ENCODE data around the gene BAAT.
A peak's percentile ranks its signal among the peaks of the same experiment; 100 is the strongest.

The BAAT gene

DNA sequence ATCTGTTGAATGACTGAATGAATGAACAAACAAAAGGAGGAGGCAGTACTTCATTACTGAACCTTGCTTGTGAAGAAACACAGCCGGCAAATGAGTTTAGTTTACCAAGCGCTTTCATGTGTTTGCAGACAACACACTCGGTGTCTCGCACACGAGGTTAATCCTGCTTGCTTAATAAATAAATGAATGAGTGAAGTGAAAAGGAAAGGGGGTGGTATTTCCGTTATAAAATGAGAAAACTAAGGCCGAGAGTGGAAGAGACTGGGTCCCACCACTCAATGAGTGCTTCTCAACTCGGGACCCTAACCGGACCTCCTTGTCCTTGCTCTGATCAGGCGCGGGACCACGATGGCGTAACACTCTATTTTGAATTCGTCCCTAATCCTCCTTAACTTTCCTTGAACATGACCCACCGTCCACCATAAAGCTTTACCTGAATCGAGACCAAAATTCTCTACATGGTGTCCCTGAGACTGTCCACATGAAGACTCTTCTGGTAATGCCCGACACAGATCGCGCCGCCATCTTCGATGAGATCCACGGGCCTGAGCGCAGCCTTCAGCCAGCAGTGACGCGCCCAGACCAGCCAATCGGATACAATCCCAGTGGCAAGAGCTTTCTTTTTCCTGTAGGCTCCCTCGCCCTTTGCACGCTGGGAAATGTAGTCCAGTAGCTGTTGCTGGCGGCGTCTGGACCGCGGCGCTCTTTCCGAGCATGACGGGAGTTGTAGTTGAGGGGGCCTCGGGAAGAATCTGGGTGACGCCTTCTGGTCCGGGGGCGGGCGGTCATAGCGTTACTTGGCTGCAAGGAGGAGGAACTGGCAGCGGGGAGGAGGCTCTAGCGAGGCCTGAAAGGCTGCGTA, 13.5 kb upstream of the BAAT start, which contains the start of the genes MRPL50 and ZNF189:
Gene MRPL50 (minus strand): TSS at position 551 of the 862 bp plus-strand sequence. CDS start 26 bp downstream, at position 525.
Gene ZNF189 (plus strand): TSS at position 784 of the 862 bp plus-strand sequence. CDS start 306 bp downstream, outside the sequence.
- DNase-seq (ENCODE audit: low read depth) = peak; percentile 97

DNA sequence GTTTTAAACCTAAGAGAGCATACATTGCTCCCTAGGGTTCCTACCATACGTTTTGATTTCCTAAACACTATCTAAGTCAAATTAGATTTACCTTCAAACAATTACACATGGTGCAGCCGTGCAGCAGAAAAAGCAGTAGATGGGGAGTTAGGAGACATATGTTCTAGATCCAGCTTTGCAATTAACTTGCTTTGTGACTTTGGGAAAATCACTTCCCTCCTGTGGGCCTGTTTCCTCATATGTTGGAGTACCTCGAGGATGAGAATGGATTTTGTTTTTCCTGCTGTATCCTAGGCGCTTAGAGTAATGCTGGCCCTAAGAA, 12.9 kb upstream of the BAAT start:
- no peak for DNase-seq (ENCODE audit: low read depth)

DNA sequence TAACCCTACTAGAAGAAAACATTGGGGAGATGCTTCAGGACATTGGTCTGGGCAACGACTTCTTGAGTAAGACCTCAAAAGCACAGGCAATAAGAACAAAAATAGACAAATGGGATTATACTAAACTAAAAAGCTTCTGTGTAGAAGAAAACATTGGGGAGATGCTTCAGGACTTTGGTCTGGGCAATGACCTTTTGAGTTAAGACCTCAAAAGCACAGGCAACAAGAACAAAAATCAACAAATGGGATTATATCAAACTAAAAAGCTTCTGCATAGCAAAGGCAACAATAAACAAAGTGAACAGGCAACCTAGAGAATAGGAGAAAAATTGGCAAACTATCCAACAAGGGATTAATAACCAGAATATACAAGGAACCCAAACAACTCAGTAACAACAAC, 9.9 kb upstream of the BAAT start:
- DNase-seq (ENCODE audit: low read depth) = no peak

DNA sequence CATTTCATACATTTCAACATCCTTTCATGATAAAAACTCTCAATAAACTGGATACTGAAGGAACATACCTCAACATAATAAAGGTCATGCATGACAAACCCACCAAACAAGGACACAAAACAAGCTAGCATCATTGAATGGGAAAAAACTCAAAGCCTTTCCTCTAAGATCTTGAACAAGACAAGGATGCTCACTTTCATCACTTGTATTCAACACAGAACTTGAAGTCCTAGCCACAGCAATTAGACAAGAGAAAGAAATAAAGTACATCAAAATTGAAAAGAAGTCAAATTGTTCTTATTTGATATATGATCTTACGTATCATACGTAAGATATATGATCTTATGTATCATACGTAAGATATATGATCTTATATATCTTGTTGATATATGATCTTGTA, 8.3 kb upstream of the BAAT start:
- no peak for DNase-seq (ENCODE audit: low read depth)

DNA sequence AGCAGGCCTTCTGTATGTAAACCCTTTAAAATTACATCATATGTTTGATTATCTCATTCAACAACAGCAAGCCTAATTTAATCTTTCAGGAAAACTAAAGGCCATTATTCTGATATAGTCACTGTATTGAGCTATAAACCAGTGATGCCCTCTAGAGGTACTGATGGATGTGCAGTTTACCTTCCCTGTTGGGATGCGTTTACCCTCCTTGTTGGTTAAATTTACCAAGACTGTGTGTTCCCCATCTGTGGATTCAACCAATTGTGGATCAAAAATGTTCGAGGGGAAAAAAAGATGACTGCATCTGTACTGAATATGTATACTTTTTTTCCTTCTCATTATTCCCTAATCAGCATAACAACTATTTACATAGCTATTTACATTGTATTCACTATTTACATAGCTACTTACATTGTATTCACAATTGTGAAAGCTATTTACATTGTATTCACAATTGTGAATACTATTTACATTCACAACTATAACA, 3.7 kb upstream of the BAAT start:
- DNase-seq (ENCODE audit: low read depth) = no peak

DNA sequence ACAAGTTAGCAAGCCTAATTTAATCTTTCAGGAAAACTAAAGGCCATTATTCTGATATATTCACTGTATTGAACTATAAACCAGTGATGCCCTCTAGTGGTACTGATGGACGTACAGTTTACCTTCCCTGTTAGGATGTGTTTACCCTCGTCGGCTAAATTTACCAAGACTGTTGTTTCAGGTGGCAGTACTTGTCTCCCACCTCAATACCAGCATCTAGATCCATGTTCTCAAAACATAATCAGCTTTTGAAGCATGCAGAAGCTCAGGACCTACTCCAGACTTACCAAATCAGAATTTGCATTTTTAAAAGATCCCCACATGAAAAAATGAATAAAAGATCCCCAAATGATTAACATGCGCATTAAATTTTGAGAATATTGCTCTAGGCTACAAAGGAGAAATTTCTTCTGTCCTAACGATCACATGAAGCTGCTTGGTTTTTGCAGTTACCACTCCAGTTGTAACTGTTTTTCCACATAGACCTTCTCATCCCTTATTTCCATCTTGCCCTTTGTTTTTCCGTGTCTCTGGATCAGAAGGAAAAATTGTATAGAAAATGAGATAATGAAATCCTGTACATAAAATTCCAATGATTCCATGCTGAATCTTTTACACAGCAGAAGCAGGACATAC, 3.2 kb upstream of the BAAT start:
- no peak for DNase-seq (ENCODE audit: low read depth)

DNA sequence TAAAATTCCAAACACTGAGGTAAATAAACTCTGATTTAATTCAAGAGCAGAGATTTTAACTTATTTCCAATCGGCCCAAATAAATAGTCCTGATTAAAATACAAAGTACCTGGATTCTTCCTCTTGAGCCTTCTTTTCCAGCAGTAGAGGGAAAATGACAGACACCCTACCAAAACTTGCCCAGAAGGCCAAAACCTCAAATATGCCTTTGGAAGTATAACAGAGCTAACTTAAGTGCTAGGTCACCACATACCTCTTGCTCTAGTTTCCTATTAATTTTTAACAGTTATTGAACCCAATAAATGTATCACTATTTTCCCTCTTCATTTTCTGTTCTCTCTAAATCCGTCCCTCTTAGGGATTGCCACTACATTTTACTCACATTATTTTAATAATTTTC, 1.4 kb downstream of the BAAT start:
- no peak for DNase-seq (ENCODE audit: low read depth)

DNA sequence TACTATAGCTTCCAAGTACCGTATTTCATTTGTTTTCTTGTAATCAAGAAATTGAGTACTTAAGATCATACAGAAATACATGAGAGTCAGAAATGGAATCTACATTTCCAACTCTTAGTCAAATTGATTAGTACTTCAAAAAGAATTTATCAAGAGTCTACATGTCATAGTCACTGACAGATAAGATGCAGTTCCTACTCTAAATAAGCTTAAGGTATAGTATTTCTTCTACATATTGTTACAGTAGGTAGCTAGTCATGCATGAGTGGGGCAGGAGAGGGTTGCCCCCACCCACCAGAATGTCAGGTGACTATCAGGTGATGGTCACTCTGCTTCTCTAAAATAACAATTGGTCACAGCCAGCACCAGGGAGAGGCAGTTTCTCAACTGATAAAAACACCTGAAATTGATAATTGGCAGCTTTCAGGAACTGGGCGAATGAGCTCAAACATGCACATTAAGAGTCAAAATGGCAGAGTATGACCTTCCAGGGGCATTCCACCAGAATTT, 2.9 kb downstream of the BAAT start:
- DNase-seq (ENCODE audit: low read depth) = no peak

DNA sequence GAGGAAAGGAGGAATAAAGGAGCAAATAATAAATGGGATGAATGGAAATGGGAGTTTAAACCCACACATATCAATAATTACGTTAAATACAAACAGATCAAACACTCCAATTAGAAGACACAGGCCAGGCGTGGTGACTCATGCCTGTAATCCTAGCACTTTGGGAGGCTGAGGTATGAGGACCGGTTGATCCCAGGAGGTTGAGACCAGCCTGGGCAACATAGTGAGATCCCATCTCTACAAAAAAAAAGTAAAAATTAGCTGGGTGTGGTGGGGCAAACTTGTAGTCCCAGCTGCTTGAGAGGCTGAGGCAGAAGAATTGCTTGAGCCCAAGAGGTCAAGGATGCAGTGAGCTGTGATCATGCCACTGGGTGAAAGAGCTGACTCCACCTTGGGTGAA, 3.7 kb downstream of the BAAT start:
- DNase-seq (ENCODE audit: low read depth) = no peak

DNA sequence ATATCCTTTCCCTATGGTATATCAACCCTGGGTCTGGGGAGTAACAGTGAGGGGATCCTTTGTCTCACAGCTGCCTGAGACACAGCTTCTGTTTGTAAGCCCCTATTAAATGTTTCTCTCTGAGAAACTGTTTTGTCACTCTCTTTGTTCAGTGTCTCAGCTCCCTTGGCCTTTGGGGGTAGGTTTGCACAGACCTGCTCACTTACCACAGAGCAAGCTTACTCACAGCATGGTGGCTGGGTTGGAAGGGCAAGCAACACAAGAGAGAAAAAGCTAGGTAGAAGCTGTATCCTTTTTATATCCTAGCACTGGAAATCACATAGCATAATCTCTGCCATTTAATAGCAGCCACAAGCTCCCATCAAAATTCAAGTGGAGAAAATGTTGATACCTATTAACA, 4.5 kb downstream of the BAAT start:
- DNase-seq (ENCODE audit: low read depth) = no peak

DNA sequence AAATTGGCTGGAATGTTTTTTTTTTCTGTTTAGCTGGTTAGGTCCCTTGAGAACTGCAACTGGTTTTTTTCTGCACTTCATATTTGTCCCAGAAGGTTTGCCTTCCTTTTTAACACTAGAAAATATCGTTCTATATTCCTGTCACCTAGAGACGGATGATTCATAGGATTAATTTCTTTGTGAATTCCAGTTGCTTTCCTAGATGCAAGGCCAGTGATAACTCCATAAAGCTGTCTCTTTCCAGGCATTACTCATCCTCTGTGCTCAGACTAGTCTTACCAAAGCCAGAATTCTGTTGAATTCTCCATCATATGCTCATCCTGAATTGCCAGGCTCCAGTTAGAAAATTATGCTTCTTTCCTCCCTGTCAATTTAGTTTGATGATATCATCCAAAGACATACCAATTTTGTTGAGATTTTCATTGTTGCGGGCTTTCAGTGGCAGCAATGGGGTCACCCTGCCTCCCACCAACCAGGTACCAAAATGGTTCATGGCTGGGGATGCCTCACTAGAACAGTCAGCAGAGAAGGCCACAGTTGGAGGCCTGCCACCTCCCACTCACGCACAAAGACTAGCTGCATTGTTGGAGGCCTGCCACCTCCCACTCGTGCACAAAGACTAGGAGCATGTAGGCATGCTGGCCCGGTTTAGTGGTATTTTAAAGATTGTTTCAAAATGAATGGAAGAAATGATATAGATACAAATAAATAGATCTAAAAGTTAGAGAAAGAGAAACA, 8.5 kb downstream of the BAAT start:
- DNase-seq (ENCODE audit: low read depth) = peak; percentile 91

DNA sequence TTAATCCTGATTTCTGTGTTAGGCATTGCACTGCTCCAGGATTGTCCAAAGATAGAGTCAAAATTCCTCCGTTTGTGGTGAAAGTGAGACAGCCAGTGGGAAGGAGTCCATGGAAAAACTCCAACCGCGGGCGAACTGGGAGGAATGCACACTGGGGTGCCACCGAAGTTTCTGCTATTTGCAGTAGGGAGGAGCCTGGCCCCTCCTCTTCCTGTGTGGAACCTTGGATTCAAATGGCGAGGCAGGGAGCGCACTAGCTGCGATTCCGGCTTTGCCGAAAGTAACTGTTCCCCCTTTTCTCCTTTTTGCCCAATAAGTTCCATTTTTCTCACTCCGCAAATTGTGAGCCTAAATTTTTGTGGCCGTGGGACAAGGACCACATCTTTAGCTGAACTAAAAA, 9.3 kb downstream of the BAAT start:
- DNase-seq (ENCODE audit: low read depth) = no peak

DNA sequence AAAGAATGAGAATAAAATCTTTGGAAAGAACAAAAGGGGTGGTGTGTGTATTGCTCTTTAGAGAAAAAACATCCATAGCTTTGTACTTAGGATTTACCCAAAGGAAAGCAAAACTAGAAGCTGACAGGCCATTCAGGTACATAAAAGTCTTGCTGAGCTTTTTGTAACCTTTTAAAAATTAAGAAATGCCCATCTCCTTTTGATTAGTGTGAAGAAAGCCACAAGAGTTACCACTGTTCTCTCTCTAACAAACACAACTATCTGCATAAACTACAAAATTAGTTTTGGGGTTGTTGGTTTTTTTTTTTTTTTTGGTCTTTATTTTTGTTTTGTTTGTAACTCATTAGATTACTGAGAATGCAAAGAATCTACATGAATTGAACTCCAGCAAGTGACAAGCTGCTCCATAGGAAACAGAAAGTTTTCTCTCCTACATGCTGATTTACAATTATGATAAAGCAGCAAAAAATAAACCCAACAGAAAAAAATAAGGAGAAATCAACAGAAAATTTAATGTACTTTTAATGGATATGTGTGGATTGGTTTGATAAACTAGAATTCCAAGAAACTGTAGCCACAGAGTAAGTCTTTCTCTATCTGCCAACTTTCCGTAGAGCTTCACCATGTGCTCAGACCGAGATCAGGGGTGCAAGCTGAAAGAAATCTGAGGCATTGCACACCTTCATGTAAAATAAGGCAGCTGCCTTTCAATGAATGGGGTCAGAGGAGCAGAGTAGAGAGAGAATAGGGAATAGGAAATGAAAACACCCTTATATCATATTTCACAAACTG, 12.3 kb downstream of the BAAT start:
- DNase-seq (ENCODE audit: low read depth) = no peak

DNA sequence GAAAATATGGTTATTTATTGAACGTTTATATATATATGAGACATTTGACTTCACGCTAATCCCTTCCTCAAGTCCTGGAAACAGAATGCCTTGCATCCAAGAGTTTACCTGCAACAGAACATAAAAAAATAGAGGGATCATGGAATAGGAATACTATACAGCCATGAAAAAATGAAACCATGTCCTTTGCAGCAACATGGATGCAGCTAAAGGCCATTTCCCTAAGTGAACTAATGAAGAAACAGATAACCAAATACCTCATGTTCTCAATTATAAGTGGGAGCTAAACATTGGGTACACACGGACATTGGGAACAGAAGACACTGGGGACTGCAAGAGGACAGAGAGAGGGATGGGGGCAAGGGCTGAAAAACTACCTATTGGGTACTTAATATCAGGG, 13.0 kb downstream of the BAAT start:
- DNase-seq (ENCODE audit: low read depth) = no peak

DNA sequence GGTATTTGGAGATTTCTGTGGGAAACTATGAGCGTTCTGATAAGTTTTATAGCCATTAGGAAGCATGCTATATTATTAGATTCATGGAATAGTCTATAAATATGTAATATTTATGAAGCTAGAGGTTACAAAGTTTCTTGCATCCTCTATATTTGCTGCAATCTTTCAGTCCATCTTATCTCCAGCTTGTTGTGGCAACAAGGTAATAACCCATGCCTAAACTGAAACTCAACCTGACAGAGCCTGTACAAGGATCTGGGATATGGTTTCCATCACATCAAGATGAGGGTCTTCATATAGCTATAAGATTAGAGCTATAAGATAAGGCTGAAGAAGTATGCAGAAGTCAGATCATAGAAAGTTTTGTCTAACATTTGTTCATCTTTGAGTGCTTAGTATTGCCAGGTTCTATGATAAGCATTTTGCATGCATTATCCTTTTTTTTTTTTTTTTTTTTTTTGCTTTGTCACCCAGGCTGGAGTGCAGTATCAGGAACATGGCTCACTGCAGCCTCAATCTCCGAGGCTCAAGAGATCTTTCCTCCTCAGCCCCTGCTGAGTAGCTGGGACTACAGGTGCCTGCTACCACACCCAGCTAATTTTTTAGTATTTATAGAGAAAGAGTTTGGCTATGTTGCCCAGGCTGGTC, 14.8 kb downstream of the BAAT start:
- no peak for DNase-seq (ENCODE audit: low read depth)

DNA sequence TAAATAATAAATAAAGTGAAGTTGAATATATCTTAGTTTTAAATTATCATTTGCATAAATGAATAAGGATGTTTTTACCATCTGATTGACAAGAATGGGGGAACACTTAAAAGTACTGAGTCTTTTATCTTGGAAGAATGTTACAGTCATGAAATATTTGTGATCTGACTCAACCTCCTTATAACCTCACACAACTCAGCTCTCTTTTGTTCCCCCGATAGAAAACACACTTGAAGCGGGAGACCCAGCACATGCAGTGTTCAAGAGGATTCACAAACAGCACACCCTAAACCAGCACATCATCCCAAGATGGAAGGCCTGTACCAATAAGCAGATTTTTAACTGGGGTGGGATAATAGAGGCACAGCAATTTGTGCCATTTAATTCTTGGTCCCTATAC, 15.5 kb downstream of the BAAT start:
- no peak for DNase-seq (ENCODE audit: low read depth)

DNA sequence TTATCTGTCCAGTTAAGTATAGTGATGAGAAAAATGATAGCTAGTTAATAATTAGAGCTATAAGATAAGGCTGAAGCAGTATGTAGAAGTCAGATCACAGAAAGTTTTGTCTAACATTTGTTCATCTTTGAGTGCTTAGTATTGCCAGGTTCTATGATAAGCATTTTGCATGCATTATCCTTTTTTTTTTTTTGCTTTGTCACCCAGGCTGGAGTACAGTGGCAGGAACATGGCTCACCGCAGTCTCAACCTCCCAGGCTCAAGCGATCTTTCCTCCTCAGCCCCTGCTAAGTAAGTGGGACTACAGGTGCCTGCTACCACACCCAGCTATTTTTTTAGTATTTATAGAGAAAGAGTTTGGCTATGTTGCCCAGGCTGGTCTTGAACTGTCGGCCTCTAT, 17.5 kb downstream of the BAAT start:
- DNase-seq (ENCODE audit: low read depth) = no peak

DNA sequence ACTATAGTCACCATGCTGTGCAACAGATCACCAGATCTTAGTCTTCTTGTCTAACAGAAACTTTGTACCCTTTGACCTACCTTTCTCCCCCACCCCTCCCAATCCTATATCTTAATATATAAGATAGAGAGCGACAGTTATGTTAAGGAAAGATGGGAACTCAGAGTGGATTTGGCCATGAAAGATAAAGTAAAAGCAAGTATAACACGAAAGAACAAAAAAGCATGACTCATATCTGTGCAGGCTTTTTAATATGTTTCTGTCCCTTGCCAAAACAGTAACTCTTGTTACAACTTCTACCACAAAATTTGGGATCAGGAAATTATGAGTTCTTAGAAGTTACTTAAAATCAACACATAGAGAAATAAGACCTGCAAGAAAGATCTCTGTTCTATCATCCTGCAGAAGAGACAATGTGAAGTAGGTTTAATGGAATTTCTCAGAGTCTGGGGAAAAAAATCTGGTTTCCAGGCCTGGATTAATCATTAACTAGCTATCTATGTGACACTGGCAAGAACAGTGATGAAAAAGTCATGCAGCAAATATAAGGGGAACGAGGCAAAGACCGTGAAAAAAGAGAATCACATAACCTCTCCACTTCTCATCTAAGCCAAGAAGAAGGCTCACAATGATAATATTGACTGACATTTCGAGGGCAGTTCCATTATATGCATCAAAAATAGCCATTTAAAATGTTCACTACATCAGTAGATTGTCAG, 18.6 kb downstream of the BAAT start:
- no peak for DNase-seq (ENCODE audit: low read depth)

DNA sequence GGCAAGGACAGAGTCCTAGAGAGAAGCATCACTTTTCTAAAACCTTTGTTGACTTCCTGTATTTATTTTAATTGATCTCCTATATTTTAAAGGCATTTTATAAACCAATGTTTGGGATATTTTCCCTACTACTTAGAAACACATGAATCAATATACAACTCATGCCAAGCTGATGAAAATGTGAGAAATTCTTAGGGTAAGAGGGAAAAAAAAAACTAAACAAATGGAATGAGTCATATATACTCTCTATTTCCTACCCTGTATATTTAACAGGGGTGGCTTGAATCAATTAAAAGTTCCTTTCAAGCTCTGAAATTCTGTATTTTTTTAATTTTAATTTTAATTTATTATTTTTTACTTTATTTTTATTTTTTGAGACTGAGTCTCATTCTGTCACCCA, 19.6 kb downstream of the BAAT start:
- DNase-seq (ENCODE audit: low read depth) = no peak

DNA sequence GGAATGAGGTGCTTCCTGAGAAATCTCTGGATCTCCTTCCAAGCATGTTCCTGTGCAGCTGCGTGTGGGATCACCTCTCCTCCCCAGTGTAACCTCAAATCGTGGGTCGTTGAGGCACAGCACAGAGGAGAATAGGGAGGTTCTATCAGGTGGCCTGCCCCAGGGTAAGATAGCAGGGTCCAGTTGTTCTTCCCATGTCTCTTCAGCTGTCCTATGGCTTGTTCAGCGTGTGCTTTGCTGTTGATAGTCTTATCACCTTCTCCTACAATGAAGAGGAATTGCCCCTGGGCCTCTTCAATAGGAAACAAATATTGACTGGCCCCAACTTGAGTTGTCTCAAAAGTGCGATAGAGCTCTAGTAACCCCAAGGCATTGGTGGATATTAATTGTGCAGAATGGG, 22.4 kb downstream of the BAAT start:
- no peak for DNase-seq (ENCODE audit: low read depth)

DNA sequence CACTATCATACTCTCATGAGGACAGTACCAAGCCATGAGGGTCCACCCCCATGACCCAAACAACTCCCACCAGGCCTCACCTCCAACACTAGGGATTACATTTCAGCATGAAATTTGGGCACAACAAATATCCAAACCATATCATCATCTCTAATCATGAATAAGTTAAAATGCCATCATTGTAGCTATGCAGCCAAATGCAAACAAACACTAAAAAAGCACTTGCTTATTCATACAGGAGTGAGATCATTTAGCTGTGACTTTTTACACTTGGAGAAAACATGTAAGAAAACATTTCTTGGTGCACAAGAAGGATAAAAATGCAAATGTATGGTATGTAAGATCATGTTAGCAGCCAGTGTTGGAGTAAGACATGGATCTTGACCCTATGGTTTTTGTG, 24.2 kb downstream of the BAAT start:
- no peak for DNase-seq (ENCODE audit: low read depth)
